NT2/D1 (cell line): ENCODE results near the gene EFTUD2.

Experiments used
- SUZ12 ChIP-seq: IDR thresholded peaks from 2 replicates; pipeline ENCODE4 v1.6.1; 2011; ENCODE audit not compliant: insufficient read length, insufficient read depth; ENCODE audit errors: extremely low read depth
- YY1 ChIP-seq: IDR thresholded peaks from 2 replicates; pipeline ENCODE4 v1.6.1; 2011; ENCODE audit not compliant: insufficient read length, insufficient read depth

GRCh38 chr17:44932096-44932786 lies 33.0 kb upstream of the EFTUD2 start:
- TF ChIP-seq YY1 (no peak), SUZ12 (no peak)
